Activated naive CD4-positive, alpha-beta T cell treated with anti-CD3 and anti-CD28 coated beads, Interleukin-2, amount 10 ng/mL, durations not matched to agents 7 days and 5 days (primary cell): ENCODE measurements around the gene GOLPH3.
A peak's percentile ranks its signal among the peaks of the same experiment; 100 is the strongest.

ENCODE experiments used
- CTCF ChIA-PET: fragments of 350-600 bp; sonication (Branson Sonifier 250); formaldehyde crosslinking; loops from one replicate; lab custom pipeline; 2021; ENCODE audit warnings: antibody characterized with exemption; lab: Charles Lee
- DNase-seq: peaks from one replicate; pipeline ENCODE4 v3.0.0-alpha.2; 2020
- H3K27ac Mint-ChIP-seq: one replicate; pipeline ENCODE4 v1.8.0; 2021; ENCODE audit warnings: mild to moderate bottlenecking, moderate library complexity, mixed read lengths
- H3K27me3 Mint-ChIP-seq: one replicate; pipeline ENCODE4 v1.8.0; 2021; ENCODE audit warnings: mild to moderate bottlenecking, mixed read lengths
- H3K36me3 Mint-ChIP-seq: one replicate; pipeline ENCODE4 v1.8.0; 2021; ENCODE audit warnings: mixed read lengths
- H3K4me1 Mint-ChIP-seq: one replicate; pipeline ENCODE4 v1.8.0; 2021; ENCODE audit warnings: mixed read lengths
- H3K4me3 Mint-ChIP-seq: one replicate; pipeline ENCODE4 v1.8.0; 2021; ENCODE audit warnings: mild to moderate bottlenecking, moderate library complexity, mixed read lengths
- H3K9me3 Mint-ChIP-seq: one replicate; pipeline ENCODE4 v1.8.0; 2021; ENCODE audit warnings: mixed read lengths

Gene GOLPH3

DNA sequence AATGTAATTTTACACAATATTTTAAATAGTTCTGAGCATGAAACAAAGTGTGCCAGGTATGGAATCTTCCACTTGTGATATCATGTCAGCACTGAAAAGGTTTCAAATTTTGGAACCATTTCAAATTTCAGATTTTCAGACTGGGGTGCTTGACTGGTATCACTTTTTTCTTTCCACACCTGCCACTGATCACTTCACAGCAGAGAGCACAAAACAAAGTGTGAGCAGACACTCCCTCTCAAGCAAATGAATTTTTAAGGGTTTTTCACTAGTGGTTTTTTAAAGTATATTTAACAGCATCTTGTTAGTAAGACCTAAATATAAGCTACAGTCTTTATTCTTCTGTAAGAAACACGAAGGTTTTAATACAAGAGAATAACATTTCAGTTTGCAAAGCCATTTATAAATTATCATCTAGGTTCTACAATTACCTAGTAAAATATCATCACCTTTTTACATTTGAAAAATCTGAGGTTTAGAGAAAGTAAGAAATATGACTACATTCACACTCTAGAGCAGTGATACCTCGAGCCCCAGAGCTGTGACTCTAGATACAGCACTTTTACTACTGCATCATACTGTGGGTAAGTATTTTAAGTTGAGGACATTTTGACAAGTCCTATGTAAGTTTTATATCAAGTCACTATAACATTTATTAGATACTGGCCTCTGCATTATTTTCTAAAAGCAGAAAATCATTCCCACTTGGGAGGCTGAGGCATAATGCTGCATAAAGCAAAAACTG is 14.6 kb downstream of the GOLPH3 start:
- no peaks in the 10 kb centered on the region for H3K9me3 Mint-ChIP-seq
- DNase-seq, result no peak
- peaks cover 16% of the 10 kb centered on the region for H3K4me1 Mint-ChIP-seq
- CTCF ChIA-PET, result interaction anchor here (0.9 kb wide), 1 partner anchor 67 kb away, joined by 3 read pairs; no protein-coding TSS in a partner anchor
- H3K27ac Mint-ChIP-seq, result no peak overlapping the region
- no peaks in the 10 kb centered on the region for H3K27me3 Mint-ChIP-seq
- no peak overlapping the region for H3K4me3 Mint-ChIP-seq
- peaks cover 19% of the 10 kb centered on the region for H3K36me3 Mint-ChIP-seq

DNA sequence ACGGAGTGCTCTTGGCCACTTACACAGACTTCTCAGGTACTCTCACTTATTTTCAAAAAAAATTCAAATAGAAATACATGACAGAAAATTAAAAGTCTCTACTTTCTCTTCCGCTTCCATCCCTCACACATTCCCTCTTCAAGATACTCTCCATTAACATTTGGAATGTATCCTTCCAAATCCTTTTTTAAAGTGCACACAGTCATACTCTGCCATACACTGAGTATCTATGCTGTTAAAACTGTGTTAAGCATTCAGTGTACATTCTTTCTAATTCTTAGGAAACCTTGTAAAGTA is 15.5 kb downstream of the GOLPH3 start:
- Mint-ChIP-seq H3K9me3 (no peaks in the 10 kb centered on the region), H3K4me1 (peaks cover 15% of the 10 kb centered on the region)
- CTCF ChIA-PET, result no interaction called here

DNA sequence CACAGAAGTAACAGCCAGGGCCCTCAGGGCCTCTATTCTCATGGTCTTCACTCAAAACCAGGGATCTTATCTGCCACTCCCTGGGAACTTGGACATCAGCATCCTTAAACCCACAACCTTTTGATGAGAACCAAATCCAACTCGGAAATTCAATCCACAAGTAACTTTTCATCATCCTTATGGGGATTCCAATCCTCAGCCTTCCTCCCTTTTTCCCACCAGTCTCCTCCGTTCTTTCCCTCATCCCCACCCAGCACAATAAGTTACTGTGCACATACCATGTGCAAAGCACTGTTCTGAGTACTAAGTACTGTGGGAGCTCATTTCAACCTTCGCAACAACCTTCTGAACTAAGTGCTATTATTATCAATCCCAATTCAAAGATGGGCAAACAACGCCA is 17.0 kb downstream of the GOLPH3 start:
- DNase-seq, result no peak
- Mint-ChIP-seq H3K4me3 (no peak overlapping the region), H3K27me3 (no peaks in the 10 kb centered on the region), H3K9me3 (no peaks in the 10 kb centered on the region), H3K36me3 (peaks cover 19% of the 10 kb centered on the region), H3K27ac (no peak overlapping the region), H3K4me1 (peaks cover 19% of the 10 kb centered on the region)
- CTCF ChIA-PET, result no interaction called here

More for the DNA sequence above, 15.5 kb downstream of the GOLPH3 start:
- Mint-ChIP-seq H3K36me3 (peaks cover 18% of the 10 kb centered on the region), H3K4me3 (no peak overlapping the region), H3K27ac (no peak overlapping the region), H3K27me3 (no peaks in the 10 kb centered on the region)
- no peak for DNase-seq

DNA sequence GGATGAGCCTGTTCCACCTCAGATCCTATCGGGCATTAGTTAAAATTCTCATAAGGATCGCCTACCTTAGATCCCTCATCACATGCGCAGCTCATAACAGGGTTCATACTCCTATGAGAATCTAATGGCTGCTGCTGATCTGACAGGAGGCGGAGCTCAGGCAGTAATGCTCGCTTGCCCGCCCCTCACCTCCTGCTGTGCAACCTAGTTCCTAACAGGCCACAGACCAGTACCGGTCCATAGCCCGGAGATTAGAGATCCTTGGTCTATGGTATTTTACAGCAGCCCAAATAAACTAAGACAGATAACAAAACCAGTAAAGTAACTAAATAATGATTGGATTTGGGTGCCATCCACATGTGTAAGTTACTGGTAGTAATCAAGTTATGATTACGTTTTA is 17.5 kb downstream of the GOLPH3 start:
- H3K9me3 Mint-ChIP-seq, result no peaks in the 10 kb centered on the region
- H3K27ac Mint-ChIP-seq, result no peak overlapping the region
- no peak for DNase-seq
- peaks cover 20% of the 10 kb centered on the region for H3K4me1 Mint-ChIP-seq
- no peak overlapping the region for H3K4me3 Mint-ChIP-seq
- H3K27me3 Mint-ChIP-seq, result no peaks in the 10 kb centered on the region
- CTCF ChIA-PET, result no interaction called here
- peaks cover 20% of the 10 kb centered on the region for H3K36me3 Mint-ChIP-seq

DNA sequence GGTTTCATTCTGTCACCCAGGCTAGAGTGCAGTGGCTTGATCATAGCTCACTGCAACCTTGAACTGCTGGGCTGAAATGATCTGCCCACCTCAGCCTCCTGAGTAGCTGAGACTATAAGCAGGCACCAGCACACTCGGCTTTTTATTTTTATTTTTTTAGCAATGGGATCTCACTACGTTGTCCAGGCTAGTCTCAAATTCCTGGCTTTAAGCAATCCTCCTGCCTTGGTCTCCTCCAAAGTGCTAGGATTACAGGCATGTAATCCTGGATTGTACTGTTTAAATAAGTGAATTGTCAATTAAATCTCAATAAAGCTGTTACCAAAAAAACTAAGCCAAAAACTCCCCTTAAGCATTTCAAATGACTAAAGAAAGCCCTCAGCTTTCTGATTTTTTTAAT is 18.9 kb downstream of the GOLPH3 start:
- Mint-ChIP-seq H3K4me1 (peaks cover 14% of the 10 kb centered on the region), H3K4me3 (no peak overlapping the region), H3K36me3 (peaks cover 13% of the 10 kb centered on the region), H3K27ac (no peak overlapping the region), H3K27me3 (no peaks in the 10 kb centered on the region), H3K9me3 (no peaks in the 10 kb centered on the region)
- CTCF ChIA-PET, result no interaction called here
- DNase-seq, result no peak

DNA sequence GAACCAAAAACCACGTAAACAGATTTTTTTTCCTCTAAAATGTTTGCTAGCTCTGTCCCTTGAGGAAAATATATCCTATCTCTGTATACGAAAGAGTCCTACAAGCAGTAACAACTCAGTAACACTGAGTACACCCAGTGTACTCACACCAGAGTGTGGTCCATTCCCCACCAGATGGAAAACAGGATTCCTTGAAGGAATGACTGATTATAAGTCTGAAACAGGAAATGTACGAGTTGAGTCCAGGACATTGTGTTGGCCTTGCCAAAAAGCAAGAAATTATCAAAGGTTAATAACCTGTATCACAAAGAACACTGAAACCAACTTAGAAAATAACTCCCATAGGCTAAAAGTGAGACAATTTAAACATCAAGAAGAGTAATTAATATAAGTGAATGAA is 20.4 kb downstream of the GOLPH3 start:
- peaks cover 16% of the 10 kb centered on the region for H3K4me1 Mint-ChIP-seq
- H3K36me3 Mint-ChIP-seq, result peaks cover 16% of the 10 kb centered on the region
- H3K9me3 Mint-ChIP-seq, result no peaks in the 10 kb centered on the region
- no peak overlapping the region for H3K4me3 Mint-ChIP-seq
- no peaks in the 10 kb centered on the region for H3K27me3 Mint-ChIP-seq
- DNase-seq, result no peak
- CTCF ChIA-PET, result no interaction called here
- H3K27ac Mint-ChIP-seq, result no peak overlapping the region

DNA sequence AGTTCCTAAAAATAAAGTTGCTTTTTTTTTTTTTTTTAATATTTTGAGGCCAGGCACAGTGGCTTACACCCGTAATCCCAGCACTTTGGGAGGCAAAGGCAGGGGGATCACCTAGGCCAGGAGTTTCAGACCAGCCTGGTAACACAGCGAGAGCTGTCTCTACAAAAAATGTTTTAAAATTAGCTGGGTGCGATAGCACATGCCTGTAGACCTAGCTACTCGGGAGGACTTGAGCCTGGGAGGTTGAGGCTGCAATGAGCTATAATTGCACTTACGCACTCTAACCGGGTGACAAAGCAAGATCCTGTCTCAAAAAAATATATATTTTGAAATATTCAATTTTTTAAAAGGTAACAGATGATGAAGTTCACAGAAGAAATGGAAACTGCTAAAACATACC is 22.9 kb downstream of the GOLPH3 start:
- peaks cover 18% of the 10 kb centered on the region for H3K36me3 Mint-ChIP-seq
- H3K27ac Mint-ChIP-seq, result no peak overlapping the region
- CTCF ChIA-PET, result no interaction called here
- no peaks in the 10 kb centered on the region for H3K27me3 Mint-ChIP-seq
- H3K9me3 Mint-ChIP-seq, result no peaks in the 10 kb centered on the region
- no peak for DNase-seq
- H3K4me1 Mint-ChIP-seq, result peaks cover 18% of the 10 kb centered on the region
- H3K4me3 Mint-ChIP-seq, result no peak overlapping the region

DNA sequence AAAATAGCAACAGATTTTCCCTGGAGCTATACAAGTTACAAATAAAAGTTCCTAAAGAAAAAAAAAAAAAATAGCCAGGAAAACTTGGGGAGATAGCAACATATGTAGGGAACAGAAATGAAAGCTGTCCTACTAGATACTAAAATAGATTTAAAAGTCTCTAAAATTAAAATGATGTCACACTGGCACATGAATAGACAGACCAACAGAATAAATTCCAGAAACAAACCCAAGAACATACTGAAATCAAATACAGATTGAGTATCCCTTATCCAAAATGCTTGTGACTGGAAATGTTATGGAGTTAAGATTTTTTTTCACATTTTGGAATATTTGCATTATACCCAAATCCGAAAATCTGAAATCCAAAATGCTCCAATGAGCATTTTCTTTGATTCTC is 23.8 kb downstream of the GOLPH3 start:
- no peak for DNase-seq
- Mint-ChIP-seq H3K4me1 (peaks cover 20% of the 10 kb centered on the region), H3K9me3 (no peaks in the 10 kb centered on the region), H3K27me3 (no peaks in the 10 kb centered on the region), H3K4me3 (no peak overlapping the region), H3K36me3 (peaks cover 21% of the 10 kb centered on the region), H3K27ac (no peak overlapping the region)
- CTCF ChIA-PET, result no interaction called here

DNA sequence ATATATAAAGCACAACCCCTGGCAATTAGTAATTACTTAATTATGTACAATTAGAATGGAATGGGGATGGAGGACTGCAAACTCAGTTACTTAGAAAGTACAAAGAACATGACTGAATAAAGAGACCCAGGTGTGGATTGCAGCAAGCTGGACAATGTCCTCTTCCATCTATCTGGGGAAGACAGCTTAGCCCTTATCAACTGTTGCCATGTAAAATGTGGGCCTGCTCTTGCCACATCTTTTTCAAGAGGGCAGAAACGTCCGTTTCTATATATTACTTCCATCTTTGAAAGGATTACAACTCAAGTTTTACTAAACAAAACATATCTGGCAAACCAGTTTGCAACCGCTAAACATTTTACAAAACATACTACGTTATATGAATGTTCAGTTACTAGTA is 26.2 kb downstream of the GOLPH3 start:
- H3K4me3 Mint-ChIP-seq, result no peak overlapping the region
- CTCF ChIA-PET, result no interaction called here

DNA sequence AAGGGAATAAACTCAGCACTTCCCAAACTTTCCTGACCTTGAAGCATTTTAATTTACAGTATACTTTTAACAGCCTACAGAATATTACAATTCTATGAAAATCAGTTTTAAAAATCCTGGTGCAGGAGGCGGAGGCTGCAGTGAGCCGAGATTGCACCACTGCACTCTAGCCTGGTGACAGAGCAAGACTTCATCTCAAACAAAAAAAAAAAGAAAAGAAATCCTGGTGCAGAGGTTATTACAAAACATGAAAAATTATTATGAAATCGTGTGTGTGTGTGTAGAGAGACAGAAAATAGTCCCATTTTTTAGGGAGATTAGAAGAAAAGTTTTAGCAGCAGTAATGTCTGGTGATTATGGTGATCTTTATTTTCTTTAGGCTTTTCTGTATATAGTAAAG is 26.9 kb downstream of the GOLPH3 start:
- peaks cover 25% of the 10 kb centered on the region for H3K36me3 Mint-ChIP-seq
- no peak overlapping the region for H3K4me3 Mint-ChIP-seq
- CTCF ChIA-PET, result no interaction called here
- no peaks in the 10 kb centered on the region for H3K9me3 Mint-ChIP-seq
- no peak overlapping the region for H3K27ac Mint-ChIP-seq
- DNase-seq, result no peak
- no peaks in the 10 kb centered on the region for H3K27me3 Mint-ChIP-seq
- H3K4me1 Mint-ChIP-seq, result peaks cover 15% of the 10 kb centered on the region

More for the DNA sequence above, 26.2 kb downstream of the GOLPH3 start:
- peaks cover 25% of the 10 kb centered on the region for H3K36me3 Mint-ChIP-seq
- no peaks in the 10 kb centered on the region for H3K9me3 Mint-ChIP-seq
- H3K4me1 Mint-ChIP-seq, result peaks cover 17% of the 10 kb centered on the region
- no peaks in the 10 kb centered on the region for H3K27me3 Mint-ChIP-seq
- no peak overlapping the region for H3K27ac Mint-ChIP-seq
- DNase-seq, result no peak

DNA sequence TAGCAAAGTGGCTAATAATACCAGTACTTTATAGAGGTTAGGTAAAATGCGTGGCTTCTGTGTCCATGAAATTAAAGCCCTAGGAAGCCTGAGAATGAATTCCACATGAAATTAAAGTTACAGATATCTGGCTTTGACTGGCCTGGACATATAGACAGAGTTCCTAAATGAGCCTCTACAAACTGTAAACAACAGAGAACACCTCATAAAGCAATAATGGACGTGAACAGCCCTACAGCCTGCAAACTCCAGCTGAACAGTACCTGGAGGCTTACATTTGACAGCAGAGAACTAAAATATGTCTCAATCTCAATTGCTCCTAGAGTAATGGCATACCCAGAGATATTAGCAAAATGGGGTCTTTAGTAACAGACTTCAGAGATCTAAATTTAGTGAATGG is 28.7 kb downstream of the GOLPH3 start:
- no peaks in the 10 kb centered on the region for H3K9me3 Mint-ChIP-seq
- H3K4me3 Mint-ChIP-seq, result no peak overlapping the region
- H3K36me3 Mint-ChIP-seq, result peaks cover 30% of the 10 kb centered on the region
- no peak overlapping the region for H3K27ac Mint-ChIP-seq
- CTCF ChIA-PET, result no interaction called here
- H3K4me1 Mint-ChIP-seq, result peaks cover 11% of the 10 kb centered on the region
- no peak for DNase-seq
- no peaks in the 10 kb centered on the region for H3K27me3 Mint-ChIP-seq

DNA sequence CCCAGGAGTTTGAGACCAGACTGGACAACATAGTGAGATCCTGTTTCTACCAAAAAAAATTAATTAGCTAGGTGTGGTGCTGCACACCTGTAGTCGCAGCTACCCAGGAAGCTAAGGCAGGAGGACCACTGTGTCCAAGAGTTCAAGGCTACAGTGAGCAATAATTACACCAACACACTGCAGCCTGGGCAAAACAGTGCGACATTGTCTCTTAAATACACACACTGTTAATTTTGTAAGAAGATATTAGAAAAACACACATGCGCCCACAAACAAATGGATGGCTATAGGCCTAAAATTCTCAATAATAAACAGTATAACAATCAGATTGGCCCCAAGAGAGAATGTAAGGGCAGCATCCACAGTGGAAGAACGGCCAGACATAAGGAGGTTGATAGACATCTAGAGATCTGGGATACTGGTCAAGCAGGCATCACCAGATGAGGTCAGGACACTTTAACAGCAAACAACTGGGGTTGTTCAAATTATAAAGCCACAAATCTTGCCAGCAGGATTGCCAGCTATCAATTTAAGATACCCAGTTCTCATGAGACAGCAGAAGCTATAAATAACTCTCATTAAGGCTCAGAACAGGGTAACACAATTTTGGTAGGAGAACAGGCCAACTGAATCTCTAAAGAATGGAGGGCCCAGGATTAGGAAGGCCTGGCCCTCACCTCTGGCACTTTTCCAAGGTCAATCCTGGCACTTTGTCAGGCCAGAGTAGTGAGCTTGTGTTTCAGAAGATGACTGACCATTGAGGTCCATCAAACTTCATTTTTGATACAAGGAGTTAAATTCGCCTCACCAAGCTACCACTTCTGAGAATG is 29.5 kb downstream of the GOLPH3 start:
- Mint-ChIP-seq H3K4me3 (no peak overlapping the region), H3K4me1 (peaks cover 11% of the 10 kb centered on the region), H3K27me3 (no peaks in the 10 kb centered on the region), H3K9me3 (no peaks in the 10 kb centered on the region), H3K36me3 (peaks cover 35% of the 10 kb centered on the region), H3K27ac (peak overlapping the region; percentile 5)
- no peak for DNase-seq
- CTCF ChIA-PET, result no interaction called here

DNA sequence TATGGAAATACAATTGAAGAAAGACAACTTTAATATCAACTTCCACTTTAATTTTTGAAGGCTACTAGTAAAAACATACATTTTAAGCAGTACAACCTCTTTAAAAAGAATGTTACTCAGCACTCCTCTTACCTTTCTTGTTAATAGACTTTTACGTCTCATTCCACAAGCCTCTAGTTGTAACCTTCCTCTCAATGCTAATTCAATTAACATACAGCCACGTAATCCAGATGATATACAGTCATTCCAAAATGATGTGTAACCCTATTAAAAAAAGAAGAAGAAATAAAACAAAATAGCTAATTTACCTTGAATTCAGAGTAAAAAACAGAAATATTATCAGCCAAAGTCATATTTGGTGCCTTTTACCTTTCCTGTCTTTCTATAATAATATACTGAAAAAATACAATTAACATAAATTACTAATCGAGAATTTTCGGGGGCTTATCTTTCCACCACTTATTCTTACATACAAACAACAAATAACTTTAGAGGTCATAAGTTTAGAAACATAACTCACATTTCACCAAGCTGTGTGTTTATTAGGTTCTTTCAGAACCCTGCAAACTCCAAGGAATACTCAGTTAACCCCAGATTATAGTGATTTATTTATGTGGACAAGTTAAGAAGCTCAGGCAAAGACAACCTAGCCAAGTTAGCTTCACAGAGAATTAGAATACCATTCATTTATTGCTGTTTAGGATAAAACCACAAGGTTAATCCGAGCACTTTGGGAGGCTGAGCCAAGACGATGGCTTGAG is 30.3 kb downstream of the GOLPH3 start:
- peaks cover 39% of the 10 kb centered on the region for H3K36me3 Mint-ChIP-seq
- no peaks in the 10 kb centered on the region for H3K9me3 Mint-ChIP-seq
- no peak overlapping the region for H3K4me3 Mint-ChIP-seq
- no peak for DNase-seq
- peaks cover 9% of the 10 kb centered on the region for H3K4me1 Mint-ChIP-seq
- no peak overlapping the region for H3K27ac Mint-ChIP-seq
- H3K27me3 Mint-ChIP-seq, result no peaks in the 10 kb centered on the region
- CTCF ChIA-PET, result no interaction called here

DNA sequence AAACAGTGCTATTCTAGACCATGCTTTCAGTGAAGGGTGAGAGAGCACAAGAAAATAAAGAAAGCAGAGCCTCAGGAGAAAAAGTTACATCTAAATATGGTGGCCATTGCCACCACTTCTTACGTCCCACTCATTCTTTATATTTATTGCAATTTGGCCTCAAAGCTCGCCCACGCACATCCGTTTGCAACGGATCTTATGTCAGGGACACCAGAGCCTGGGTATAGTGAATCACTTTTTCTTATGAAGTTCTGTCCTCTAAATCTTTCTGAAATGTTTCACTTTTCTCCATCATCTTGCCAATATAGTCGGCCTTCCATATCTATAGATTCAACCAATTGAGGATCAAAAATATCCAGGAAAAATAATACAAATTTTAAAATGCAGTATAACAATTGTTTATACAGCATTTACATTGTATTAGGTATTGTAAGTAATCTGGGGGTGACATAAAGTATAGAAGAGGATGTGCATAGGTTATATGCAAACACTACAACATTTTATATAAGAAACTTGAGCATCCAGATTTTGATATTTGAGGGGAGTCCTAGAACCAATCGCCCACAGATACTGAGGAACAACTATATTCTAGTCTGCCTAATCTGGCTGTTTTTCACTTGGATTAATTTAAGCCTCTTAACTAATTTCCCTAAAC is 35.2 kb downstream of the GOLPH3 start:
- no peaks in the 10 kb centered on the region for H3K27me3 Mint-ChIP-seq
- no peaks in the 10 kb centered on the region for H3K4me1 Mint-ChIP-seq
- CTCF ChIA-PET, result no interaction called here
- no peak overlapping the region for H3K27ac Mint-ChIP-seq
- no peak for DNase-seq
- H3K4me3 Mint-ChIP-seq, result no peak overlapping the region
- peaks cover 35% of the 10 kb centered on the region for H3K36me3 Mint-ChIP-seq
- H3K9me3 Mint-ChIP-seq, result no peaks in the 10 kb centered on the region
